SU-DHL-6 (cell line): ENCODE measurements around the gene HCAR3.
"Not testable (repeated sequence)": the region's sequence is repeated elsewhere in the genome, so short reads cannot be mapped to it uniquely, and the experiment has no call there.

Experiments
- EZH2phosphoT487 ChIP-seq: fragments of 200-600 bp; sonication (generic), shearing (Covaris generic); conservative IDR thresholded peaks from 2 replicates; pipeline ENCODE4 v1.6.1; 2018; ENCODE audit warnings: mild to moderate bottlenecking, antibody characterized with exemption, low read length, moderate library complexity, mixed read lengths
- TF ChIP-seq, protein P1 (sequence below): fragments of 200-600 bp; sonication (generic); IDR thresholded peaks from one replicate; pipeline ENCODE4 v1.5.1; 2017; ENCODE audit warnings: antibody characterized with exemption, mild to moderate bottlenecking, low read length, moderate library complexity; ENCODE audit not compliant: insufficient read depth, poor library complexity, severe bottlenecking

DNA sequence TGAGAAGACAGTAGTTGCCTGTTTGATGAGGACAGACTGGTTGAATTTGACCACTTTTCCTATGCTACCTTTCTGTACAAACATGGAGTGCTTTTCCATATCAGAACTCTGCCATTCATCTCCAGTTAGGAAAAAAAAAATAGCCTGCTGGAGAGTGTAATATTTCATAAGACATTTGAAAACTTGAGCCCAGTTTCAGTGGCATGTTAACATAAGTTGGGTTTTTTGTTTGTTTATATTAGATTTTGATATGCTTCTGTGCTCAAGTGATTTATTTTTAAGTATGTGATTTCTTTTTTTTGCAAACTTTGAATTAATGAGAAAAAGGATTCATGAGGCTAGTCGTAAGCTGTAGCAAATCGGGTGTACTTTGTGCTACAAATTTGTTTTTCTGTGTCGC lies 12.8 kb downstream of the HCAR3 start:
- TF ChIP-seq, protein P1, sequence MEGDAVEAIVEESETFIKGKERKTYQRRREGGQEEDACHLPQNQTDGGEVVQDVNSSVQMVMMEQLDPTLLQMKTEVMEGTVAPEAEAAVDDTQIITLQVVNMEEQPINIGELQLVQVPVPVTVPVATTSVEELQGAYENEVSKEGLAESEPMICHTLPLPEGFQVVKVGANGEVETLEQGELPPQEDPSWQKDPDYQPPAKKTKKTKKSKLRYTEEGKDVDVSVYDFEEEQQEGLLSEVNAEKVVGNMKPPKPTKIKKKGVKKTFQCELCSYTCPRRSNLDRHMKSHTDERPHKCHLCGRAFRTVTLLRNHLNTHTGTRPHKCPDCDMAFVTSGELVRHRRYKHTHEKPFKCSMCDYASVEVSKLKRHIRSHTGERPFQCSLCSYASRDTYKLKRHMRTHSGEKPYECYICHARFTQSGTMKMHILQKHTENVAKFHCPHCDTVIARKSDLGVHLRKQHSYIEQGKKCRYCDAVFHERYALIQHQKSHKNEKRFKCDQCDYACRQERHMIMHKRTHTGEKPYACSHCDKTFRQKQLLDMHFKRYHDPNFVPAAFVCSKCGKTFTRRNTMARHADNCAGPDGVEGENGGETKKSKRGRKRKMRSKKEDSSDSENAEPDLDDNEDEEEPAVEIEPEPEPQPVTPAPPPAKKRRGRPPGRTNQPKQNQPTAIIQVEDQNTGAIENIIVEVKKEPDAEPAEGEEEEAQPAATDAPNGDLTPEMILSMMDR = not testable (repeated sequence)
- not testable (repeated sequence) for TF ChIP-seq EZH2phosphoT487
